ENCODE results near the gene TEN1.

The TEN1 gene

DNA sequence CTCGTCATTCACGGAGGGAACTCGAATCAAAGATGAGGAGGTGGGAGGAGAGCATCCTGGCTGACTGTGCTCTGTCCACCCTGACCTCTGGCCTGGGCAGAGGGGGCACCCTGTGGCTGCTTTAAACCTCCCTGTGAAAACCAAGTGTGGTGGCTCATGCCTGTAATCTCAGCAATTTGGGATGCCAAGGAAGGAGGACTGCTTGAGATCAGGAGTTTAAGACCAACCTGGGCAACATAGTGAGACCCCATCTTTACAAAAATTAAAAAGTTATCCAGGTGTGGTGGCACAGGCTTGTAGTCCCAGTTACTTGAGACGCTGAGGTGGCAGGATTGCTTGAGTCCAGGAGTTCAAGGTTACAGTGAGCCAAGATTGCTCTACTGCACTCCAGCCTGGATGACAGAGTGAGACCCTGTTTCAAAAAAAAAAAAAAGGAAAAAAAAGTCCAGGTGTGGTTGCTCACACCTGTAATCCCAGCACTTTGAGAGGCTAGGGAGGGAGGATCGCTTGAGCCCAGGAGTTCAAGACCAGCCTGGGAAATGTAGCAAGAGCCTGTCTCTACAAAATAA, 15.8 kb downstream of the TEN1 start:
- TF ChIP-seq GATA2 (IDR thresholded peaks at IDR 0.05; ENCODE audit: low read depth, low read length) (no peak), GATA3 (IDR thresholded peaks at IDR 0.05; ENCODE audit: low read depth, low read length) (no peak)

DNA sequence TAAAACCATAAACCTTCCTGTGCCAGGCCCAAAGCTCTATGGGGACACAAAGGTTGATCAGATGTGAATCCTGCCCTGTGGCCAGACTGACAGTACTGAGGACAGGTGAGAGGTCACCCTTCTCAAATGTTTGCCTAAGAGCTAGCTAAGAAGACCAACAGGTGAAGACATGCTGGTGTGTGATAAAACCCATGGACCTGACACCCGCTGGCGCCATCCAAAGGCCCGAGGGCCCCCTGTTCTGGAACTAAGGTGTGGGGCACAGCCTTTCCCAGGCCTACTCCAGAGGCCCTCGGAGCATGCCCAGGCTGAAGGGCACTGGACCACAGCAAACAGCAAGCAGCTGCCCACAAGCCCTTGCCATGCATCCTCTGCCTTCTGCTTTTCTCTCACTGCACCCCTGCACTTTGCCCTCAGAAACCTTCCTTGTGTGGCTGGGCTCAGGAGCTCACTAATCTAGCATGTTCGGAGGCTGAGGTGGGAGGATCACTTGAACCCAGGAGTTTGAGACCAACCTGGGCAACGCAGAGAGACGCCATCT, 16.4 kb downstream of the TEN1 start:
- no peak for TF ChIP-seq GATA2 (IDR thresholded peaks at IDR 0.05; ENCODE audit: low read depth, low read length)
- TF ChIP-seq GATA3 (IDR thresholded peaks at IDR 0.05; ENCODE audit: low read depth, low read length): no peak

DNA sequence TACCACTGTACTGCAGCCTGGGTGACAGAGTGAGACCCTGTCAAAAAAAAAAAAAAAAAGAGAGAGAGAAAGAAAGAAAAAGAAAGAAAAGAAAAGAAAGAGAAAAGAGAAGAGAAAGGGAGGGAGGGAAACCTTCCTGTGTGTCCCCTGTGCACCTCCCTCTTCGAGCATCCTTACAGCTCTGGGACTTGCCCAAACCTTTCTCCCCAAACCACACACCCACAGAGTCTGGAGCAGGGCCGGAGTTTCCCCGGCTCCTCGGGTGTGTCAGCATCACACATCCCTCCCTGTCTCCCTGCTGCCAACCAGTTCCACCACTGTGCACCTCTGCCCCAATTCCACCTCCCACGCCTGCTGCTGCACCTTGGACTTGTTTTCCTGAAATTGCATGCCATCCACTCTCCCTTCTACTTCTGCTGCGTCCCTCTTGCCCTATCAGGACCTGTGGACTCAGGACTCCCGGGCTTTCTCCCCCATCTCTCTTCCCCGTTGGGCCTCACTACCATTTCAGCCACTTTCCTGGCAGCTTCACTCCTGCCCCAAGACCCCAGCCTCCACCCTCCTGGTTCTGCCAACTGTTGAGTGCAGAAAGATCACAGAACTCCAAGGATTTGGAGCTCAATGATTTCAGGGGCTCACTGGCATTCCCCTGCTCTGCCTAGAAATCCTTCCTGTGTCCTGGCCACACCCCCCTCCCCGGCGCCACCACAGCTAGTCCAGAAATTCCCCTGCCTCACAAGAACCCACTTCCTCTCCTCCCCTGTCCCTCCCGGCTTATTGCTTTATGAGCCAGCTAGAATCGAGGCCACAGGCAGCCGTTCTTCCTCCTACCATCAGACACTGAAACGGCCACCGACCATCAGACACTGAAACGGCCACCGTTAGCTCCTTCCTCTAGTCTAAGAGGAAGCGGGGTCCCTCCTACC, 17.9 kb downstream of the TEN1 start:
- TF ChIP-seq GATA2 (IDR thresholded peaks at IDR 0.05; ENCODE audit: low read depth, low read length): no peak
- no peak for TF ChIP-seq GATA3 (IDR thresholded peaks at IDR 0.05; ENCODE audit: low read depth, low read length)

DNA sequence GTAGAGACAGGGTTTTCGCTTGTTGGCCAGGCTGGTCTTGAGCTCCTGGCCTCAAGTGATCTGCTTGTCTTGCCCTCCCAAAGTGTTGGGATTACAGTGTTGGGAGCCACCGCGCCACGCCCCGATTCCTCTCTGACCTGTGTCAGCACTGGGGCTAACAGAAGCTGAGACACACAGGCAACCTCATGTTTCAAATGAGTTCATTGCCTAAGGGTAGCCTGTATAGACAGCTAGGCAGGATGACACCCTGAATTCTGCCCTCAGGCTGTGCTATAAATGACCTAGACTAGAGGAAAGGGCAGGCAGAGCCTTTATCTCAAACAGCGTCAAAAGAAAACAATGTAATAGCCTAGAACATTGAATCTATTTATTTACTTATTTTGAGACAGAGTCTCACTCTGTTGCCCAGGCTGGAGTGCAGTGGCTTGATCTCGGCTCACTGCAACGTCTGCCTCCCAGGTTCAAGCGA, 19.3 kb downstream of the TEN1 start:
- no peak for TF ChIP-seq GATA2 (IDR thresholded peaks at IDR 0.05; ENCODE audit: low read depth, low read length)
- no peak for TF ChIP-seq GATA3 (IDR thresholded peaks at IDR 0.05; ENCODE audit: low read depth, low read length)

DNA sequence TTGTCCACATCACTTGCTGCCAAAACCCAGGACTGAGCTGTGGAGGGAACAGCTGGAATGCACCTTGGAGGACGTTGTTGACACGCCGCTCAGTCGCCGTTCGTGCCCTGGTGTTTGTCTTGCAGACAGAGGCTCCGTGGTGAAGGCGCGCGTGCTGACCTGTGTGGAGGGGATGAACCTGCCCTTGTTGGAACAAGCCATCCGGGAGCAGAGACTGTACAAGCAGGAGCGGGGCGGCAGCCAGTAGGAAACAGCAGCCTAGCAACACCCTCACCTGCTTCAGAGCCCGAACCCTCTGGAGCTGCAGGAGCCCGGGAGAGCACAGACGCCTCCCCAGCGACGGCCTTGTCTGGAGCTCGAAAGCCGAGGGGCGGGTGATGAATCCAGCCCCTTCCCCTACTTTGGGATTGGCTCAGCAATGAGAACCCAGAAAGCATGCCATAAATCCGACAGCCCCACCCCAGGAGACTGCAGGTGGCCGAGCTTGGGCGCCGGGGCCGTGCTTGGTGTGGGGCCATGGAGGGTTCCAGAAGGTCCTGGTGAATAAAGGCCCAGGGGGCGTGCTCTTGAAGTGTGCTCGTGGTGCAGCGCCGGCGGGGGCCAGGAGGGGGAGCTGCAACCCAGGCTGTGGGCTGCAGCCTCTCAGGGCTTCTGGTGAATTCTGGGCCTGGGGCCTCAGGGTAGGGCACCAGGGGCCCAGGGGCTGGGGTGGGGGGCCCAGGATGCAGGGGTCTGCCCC, 21.1 kb downstream of the TEN1 start:
- TF ChIP-seq GATA3 (IDR thresholded peaks at IDR 0.05; ENCODE audit: low read depth, low read length) (no peak), GATA2 (IDR thresholded peaks at IDR 0.05; ENCODE audit: low read depth, low read length) (no peak)

DNA sequence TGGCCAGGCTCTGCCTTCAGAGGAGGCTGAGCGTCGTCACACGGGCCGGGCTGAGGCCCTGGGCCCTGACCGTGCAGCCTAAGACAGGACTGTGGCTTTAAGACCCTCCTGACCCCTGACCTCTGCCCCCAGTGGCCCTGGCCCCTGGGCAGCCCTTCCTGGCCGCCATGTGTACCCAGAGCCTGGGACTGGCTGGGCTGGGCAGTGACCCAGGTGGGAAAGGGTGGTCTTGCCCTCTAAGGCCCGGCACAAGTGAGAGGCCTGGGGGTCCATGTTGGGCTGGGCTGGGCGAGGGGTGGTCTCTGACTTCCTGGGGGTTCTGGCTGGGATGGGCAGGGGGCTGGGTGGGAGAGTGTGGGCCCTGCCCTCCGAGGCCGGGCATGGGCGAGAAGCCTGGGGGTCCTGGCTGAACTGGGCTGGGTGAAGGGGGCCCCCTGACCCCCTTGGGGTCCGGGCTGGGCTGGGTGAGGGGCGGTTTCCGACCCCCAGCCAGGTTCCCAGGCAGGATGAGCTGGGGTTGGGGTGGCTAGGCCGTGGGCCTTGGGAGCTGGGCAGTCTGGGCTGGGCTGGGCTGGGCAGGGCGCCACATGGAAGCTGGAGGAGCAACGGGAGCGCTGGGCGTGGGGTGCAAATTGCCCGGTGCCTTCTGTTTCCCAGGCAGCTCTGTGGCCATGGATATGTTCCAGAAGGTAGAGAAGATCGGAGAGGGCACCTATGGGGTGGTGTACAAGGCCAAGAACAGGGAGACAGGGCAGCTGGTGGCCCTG, 21.9 kb downstream of the TEN1 start, which contains the start of gene CDK3:
Gene CDK3 (plus strand): TSS at position 101 of the 767 bp plus-strand sequence. CDS start 571 bp downstream, at position 672.
- no peak for TF ChIP-seq GATA2 (IDR thresholded peaks at IDR 0.05; ENCODE audit: low read depth, low read length)
- TF ChIP-seq GATA3 (IDR thresholded peaks at IDR 0.05; ENCODE audit: low read depth, low read length): no peak

DNA sequence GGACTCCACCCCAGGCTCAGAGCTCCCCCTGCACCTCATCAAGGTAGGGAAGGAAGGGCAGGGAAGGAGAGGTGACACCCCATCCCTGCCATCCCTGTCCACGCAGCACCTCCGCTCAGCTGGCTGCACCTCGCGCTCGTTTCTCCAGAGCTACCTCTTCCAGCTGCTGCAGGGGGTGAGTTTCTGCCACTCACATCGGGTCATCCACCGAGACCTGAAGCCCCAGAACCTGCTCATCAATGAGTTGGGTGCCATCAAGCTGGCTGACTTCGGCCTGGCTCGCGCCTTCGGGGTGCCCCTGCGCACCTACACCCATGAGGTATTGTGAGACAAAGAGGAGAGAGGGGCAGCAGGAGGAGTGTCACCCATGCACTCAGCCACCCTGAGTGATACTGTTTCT, 23.1 kb downstream of the TEN1 start:
- TF ChIP-seq GATA3 (IDR thresholded peaks at IDR 0.05; ENCODE audit: low read depth, low read length): no peak

DNA sequence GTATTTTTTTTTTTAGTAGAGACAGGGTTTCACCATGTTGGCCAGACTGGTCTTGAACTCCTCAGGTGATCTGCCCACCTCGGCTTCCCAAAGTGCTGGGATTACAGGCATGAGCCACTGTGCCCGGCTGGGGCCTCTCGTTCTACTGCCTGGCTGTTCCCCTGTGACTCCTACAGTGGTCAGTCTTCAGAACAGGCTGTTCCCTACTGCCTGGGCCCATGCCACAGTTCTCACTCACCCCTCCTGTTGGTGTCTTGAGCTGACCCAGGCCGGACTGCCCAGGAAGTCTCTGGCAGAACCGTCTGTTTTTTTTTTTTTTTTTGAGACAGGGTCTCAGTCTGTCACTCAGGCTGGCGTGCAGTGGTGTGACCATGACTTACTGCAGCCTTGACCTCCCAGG, 24.9 kb downstream of the TEN1 start:
- TF ChIP-seq GATA3 (IDR thresholded peaks at IDR 0.05; ENCODE audit: low read depth, low read length): no peak
- no peak for TF ChIP-seq GATA2 (IDR thresholded peaks at IDR 0.05; ENCODE audit: low read depth, low read length)

DNA sequence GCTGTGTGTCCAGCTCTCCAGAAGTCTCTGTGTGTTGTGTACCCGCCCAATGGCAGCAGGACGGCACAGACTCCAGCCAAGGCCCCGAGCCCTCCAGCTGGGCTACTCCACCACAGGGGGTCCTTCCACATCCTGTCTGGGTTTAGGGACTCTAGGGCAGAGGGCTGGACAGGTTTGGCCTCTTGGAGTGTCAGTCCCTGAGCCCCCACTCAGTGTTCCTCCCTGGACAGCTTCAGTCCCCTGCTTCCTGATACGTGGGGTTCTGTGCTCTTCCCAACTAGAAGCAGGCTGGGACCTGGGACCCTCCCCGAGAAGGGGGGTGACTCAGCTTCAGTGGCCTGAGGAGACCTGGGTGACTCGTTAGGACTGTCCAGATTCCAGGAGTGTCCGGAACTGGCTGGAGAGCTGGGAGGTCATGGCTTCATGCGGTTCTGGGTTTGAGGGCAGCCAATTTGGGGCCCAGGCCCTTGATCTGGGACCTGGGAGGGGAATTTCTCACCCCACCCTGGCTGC, 25.8 kb downstream of the TEN1 start:
- no peak for TF ChIP-seq GATA3 (IDR thresholded peaks at IDR 0.05; ENCODE audit: low read depth, low read length)
- TF ChIP-seq GATA2 (IDR thresholded peaks at IDR 0.05; ENCODE audit: low read depth, low read length): no peak

DNA sequence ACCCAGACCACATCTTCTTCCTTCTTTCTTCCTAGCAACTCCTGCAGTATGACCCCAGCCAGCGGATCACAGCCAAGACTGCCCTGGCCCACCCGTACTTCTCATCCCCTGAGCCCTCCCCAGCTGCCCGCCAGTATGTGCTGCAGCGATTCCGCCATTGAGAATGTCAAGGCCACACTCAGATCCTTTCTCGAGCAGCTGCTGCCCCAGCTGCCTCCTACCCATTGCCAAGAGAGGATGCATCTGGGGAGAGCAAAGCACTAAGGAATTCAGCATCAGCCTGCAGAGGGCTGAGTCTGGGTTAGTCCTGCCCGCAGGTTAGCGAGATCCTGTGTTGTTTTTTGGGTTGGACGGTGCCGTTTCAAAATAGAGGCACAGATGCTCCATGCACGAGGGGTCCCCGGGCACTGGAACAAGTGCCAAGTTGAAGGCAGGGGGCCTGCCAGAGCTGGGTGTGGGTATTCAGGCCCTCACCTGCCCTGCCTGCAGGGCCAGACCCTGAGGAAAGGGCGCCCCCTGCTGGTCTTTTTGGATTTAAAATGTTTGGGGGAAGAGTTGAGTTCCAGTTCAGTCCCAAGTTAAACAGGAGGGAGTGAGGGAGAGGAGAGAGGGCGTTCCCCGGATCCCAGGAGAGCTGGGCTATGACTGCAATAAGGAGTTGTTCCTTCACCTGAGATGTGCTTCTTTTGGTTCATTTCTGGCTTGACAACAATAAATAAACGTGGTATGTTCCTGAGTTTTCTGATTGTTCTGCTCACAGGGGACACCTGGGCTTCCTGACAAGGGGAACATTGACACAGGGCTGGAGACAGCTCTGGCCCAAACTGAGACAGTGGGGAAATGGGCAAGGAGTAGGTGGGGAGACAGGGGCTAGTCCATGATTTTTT, 26.5 kb downstream of the TEN1 start:
- TF ChIP-seq GATA2 (IDR thresholded peaks at IDR 0.05; ENCODE audit: low read depth, low read length) (no peak), GATA3 (IDR thresholded peaks at IDR 0.05; ENCODE audit: low read depth, low read length) (no peak)

DNA sequence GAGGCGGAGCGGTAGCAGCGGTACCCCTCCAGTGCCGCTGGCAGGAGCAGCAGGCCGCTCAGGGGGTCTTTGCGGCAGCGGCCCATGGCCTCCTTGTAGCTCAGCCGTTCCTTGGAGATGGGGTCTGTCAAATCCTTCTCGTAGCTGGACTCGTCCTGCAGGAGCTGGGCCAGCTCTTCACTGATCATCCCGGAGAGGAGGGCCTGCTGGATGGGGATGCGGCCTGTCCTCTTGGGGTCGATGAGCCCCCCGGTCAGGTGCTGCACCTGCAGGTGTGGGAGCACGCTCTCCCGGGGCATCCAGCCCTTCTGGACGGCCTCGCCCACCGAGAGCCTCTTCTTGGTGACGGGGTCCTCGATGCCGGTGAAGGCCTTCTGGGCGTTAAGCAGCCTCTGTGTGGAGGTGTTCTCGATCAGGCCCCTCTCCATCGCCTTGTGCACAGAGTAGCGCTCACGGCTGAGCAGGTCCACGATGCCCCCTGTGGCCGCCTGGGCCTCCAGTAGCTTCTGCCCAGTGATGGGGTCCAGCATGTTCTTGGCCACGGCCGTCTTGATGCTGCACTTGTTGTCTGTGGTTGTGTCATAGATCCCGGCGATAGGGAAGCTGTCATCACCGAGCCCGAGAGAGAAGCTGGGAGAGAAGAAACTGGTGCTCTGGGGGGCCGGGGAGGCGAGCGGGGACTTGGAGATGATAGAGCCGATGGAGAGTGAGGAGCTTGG, 28.2 kb downstream of the TEN1 start:
- no peak for TF ChIP-seq GATA3 (IDR thresholded peaks at IDR 0.05; ENCODE audit: low read depth, low read length)
- no peak for TF ChIP-seq GATA2 (IDR thresholded peaks at IDR 0.05; ENCODE audit: low read depth, low read length)

DNA sequence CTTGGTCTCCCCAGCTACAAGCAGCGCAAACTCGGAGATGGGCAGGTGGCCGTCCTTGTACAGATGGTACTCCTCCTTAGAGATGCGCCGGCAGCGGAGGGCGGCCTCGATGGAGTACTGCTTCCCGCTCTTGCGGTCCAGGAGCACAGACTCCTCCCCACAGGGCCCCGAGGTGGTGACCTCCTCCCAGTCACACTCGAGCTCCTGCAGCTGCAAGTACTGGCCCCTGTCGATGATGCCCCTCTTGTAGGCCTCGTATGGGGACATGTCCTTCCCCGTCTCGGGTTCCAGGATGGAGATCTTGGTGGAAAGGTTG, 28.8 kb downstream of the TEN1 start:
- TF ChIP-seq GATA3 (IDR thresholded peaks at IDR 0.05; ENCODE audit: low read depth, low read length) (no peak), GATA2 (IDR thresholded peaks at IDR 0.05; ENCODE audit: low read depth, low read length) (no peak)

All from SH-SY5Y (cell line).